ENCODE data around the gene SYNPO2L.
"Not testable (repeated sequence)": the region's sequence is repeated elsewhere in the genome, so short reads cannot be mapped to it uniquely, and the experiment has no call there.

The SYNPO2L gene

DNA sequence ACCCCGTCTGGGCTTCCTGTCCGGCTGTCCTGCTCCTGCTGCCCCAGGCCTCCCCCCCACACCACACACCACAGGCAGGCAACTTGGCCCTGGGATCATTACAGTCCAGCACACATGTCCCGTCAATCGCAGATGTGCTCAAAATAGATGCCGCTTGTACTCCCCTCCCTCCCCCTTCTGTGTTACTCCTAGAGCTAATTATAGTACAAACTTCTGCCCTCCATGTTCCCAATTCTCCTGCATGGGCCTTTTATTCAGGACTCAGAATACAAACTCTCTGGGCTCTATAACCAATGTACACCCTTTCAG is at the start of gene SYNPO2L:
TSS of gene SYNPO2L (minus strand) at position 40 of the 309 bp plus-strand sequence. CDS start 107 bp downstream, outside the sequence.
- DNase-seq = no peak

- DNase-seq = not testable (repeated sequence)
Measured at GRCh38 chr10:73703924-73704323, 48.1 kb upstream of the SYNPO2L start.

GRCh38 chr10:73698819-73699218 is 43.0 kb upstream of the SYNPO2L start:
- DNase-seq = not testable (repeated sequence)

DNA sequence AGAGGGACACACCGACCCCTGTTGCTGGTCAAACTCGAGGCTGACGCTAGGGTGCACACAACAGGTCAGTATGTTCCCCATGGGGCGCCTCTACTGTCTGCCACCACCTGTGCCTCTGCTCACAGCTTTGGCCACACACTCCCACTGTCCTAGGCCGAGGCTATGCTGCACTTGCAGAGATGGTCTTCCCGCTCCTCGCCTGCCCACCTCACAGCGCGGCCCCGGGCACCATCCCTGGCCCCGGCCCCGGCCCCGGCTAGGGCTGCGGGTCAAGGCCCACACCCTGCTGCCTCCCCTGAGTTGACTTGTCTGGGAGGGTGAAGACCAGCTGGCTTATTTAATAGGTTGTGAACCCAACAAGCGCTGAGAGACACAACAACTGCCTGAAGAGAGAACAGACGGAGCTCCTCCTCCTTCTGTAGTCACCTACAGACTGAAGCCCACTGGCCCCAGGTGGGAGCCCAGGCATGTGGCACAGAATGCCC is 41.9 kb upstream of the SYNPO2L start, which contains the start of gene AGAP5:
TSS of gene AGAP5 (minus strand) at position 435 of the 485 bp plus-strand sequence. CDS start at position 81, 354 bp downstream.
- DNase-seq = not testable (repeated sequence)

DNA sequence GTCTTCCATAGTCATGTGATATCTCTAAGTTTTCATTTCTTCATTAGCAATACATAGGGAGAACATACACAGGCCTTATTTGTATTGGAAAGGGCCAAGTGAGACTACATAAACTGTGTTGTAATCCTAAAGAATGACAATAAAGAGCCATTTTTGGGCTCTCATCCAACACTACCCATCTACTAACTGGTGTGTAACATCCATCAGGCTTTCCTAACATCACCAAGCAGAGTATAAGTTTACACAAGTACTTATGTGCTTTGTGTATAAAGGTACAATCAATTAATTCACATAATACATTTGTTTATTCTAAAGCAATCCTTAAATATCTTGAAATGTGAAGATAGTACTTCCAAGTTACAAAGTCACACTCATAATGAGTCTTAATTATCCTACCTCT is 39.5 kb upstream of the SYNPO2L start:
- not testable (repeated sequence) for DNase-seq

GRCh38 chr10:73690755-73691154 is 34.9 kb upstream of the SYNPO2L start:
- not testable (repeated sequence) for DNase-seq

- not testable (repeated sequence) for DNase-seq
Measured at GRCh38 chr10:73689596-73689995, 33.8 kb upstream of the SYNPO2L start.

GRCh38 chr10:73687641-73688040 is 31.8 kb upstream of the SYNPO2L start:
- DNase-seq = not testable (repeated sequence)

- not testable (repeated sequence) for DNase-seq
Measured at GRCh38 chr10:73674546-73674945, 18.7 kb upstream of the SYNPO2L start.

GRCh38 chr10:73668378-73668777 is 12.5 kb upstream of the SYNPO2L start:
- not testable (repeated sequence) for DNase-seq

GRCh38 chr10:73666153-73666809 is 10.5 kb upstream of the SYNPO2L start:
- not testable (repeated sequence) for DNase-seq

DNA sequence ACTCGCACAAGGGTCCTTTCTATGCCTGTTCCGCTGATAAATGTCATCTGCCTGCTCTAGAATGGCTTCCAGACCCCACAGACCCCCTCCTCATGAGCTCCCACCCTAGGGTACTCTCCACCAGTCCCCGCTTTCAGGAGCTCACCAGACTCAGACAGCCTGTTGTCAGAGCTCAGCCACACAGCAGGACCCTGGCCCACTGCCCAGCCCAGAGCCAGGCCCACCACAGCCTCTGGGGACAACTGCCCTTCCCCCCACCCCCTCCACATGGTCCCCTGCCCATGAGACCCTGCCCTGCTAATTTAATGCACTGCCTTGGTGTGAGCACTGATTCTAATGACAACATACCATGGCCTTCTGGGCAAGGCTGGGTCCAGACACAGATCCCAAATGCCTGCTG is 9.8 kb upstream of the SYNPO2L start:
- DNase-seq = not testable (repeated sequence)

DNA sequence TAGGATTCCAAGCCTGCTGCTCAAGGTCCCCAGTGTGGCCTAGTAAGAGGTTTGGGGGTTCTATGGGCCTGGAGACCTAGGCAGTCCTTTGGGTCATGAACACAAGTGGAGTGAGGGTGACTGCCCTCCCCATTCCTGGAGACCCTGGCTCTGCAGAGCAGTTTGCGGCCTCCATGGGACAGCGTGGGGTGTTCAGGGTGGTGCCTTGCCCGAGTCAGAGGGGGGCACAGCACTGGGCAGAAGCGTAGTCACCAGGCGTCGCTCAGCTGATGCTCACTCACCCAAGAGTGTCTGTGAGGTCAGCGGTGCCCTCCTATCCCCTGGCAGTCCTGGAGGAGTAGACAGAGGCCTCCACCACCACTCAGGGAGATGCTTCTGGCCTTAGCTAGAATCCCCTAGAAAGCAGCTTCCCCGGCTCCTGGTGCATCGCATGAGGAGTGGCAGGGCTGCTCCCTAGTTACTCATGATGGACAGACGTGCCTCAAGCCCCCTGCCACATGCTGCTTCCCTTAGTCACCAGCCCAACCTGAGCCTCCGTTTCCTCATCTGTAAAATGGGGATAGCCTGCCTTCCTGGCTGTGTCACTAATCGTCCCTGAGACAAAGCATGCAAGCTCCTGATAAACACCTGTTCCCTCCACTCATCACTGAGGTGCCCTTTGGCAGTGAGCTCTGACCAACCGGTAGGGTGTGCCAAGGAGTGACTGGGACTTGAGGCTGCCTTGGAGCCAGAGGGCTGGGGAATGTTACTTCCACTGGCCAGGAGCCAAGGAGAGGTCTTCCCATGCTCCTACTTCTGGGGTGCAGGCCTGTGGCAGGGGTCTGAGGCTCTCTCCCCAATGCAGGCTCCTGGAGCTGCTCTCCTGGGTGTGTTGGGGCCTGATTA is 8.6 kb upstream of the SYNPO2L start:
- DNase-seq = not testable (repeated sequence)

GRCh38 chr10:73663621-73664020 is 7.8 kb upstream of the SYNPO2L start:
- DNase-seq = not testable (repeated sequence)

DNA sequence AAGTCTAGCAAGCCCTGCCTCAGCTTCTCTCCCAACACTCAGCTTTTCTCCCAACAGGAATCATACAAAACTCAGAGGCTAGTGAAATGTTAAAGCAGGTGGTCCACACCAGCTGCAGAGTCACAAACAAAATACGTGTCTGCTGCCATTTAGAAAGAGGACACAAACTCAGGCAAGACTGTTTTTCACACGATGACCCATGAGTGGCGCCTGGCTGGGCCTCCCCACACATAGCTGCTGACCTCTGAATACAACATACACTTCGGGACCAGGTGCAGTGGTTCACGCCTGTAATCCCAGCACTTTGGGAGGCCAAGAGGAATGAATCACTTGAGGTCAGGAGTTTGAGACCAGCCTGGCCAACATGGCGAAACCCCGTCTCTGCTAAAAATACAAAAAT is 6.9 kb upstream of the SYNPO2L start:
- not testable (repeated sequence) for DNase-seq

DNA sequence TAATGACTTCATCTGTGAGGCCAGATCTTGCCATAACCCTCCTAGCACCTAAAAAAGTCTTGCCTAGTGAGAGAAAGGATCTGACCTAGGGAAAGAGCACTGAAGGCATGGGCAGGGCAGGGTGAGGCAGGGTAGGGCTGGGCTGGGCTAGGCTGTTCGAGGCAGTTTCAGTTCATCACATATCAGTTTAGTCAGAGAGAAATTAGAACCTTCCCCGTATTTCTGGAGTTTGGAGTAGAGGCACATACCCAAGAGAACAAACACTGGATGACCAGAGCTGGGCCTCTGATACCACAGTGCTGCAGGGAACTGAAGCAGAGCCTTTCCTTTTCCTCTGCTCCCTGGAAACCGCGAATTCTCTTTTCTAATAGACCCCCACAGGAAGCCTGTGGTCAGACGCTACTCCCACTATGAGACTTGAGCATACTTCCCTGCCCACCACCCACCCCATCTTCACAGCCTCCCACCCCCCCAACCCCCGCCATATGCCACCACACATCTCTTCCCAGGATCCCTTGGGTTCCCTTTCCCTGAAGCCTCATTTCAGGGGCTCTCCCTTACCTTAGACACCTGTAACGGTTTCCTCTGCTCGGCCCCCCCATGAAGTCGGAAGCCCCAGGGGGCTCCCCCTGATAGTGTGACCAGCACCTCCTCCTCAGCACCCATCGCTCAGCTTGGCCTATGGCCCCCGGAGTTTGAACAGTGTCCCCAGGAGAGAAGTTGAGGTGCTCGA is 406 bp downstream of the SYNPO2L start:
- no peak for DNase-seq

DNA sequence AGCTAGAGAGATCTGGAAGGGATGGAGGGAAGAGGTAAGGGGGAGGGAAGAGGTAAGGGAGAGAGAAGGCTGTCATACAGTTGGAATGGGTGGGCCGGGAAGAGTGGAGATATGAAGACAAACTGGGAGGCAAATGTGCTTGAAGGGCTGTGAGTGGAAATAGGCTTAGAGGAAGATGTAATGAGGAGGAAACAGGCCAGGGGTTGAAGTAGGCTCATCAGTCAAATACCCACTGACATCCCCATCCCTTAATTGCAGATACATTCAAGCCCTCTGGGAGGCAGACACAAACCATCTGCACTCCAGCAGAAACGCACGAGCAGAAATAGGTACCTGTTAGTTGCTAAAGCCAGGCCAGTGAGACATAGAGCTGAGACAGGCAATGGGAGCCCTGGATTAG is 2.1 kb downstream of the SYNPO2L start:
- DNase-seq = no peak

- no peak for DNase-seq
Measured at GRCh38 chr10:73653195-73653594, 2.6 kb downstream of the SYNPO2L start.

DNA sequence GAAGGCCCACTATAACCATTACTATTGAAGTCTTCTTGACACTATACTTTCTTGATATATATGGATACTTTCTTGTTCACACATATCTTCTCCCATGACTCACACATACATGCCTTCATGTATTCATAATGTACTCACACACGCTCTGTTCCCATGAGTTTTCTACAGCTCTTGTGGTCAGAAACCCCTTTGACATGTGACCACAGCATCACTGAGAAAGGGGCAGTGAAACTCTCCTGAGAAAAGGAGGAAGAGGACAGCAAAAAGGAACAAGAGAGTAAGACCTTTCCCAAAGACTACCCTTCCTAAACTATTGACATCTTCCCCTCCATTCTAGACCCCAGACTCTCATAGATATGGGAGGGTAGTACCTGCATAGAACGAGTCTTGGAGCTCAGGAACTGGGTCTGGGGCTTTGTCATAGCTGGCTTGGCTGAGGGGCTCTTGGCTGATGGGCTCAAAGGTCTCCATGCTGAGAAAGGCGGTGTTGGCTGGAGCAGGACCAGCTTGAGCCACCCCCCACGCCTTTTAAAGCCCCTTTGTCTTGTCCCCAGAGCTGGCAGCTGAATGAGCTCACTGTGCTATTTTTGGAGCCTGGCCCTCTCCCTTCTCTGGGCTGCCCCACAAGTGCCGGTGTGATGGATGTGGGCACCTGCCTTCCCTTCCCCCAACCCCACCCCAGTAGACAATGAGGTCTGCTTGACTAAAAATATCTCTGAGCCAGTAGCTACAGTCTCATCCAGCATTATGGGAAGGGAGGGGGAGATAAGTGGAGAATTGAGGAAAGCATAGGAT is 5.1 kb downstream of the SYNPO2L start:
- DNase-seq = no peak

- no peak for DNase-seq
Measured at GRCh38 chr10:73649876-73650536, 5.8 kb downstream of the SYNPO2L start.

DNA sequence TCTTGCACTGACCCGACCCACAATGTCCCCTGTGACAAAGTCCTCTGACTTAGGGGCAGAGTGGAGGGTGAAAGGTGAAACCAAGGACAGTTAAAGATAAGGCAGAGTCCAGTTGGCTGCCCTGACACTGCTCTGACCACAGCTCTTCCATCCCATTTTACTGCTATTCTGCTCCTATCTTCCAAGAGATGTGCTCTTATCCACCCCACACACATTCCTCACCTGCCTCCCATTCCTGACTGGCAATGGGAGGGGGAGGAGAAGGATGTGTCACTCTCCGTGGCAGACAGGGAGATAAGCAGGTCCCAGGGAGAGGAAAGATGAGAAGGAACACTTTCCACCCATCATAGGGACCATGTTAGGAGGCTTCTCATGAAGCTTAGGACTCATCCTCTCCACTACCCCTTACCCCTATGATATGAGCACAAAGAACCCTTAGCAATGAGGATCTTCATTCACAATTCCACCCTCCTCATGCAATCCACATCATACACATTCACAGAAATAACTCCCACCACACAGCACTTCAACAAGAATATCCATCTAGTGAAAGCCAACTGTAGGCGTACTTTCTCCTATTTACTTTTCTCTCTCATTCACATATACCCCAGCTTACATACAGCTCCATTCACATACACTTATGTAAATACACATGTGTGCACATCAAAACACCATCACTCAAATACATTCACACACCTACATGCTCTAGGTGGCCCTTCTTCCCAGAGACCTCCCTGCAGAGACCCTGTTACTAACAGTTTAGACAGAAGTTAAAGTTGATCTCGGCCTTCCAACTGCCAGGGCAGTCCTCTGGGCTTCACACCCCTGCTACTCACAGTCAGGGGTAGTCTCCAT is 6.6 kb downstream of the SYNPO2L start:
- DNase-seq = no peak

Data from NCI-H1694 treated with DMSO at 0.1 percent for 48 hours (cell line).